Measurements from ENCODE around the gene SPAG7.
A peak's percentile ranks its signal among the peaks of the same experiment; 100 is the strongest.

SPAG7 gene

GRCh38 chr17:4936436-4936835 is 31.2 kb downstream of the SPAG7 start:
- no peak overlapping the region for H2AK5ac ChIP-seq (ENCODE audit: low read length)
- H2BK5ac ChIP-seq (ENCODE audit: low read depth, low read length, poor library complexity), result no peak overlapping the region
- WGBS (ENCODE audit: extremely low coverage, insufficient coverage, insufficient read length), result no CpG with 5 or more reads among the region's 3 CpGs
- no peak overlapping the region for H3K4me3 ChIP-seq (ENCODE audit: low read depth, low read length)
- H3K4me2 ChIP-seq (ENCODE audit: low read length), result no peak overlapping the region
- peaks cover 24 to 26% of the 10 kb centered on the region in 2 experiments for H3K36me3 ChIP-seq (ENCODE audit: control insufficient read depth in 1 of 2, insufficient read depth in 2 of 2, low read length in 2 of 2)
- no peak overlapping the region for H4K12ac ChIP-seq (ENCODE audit: low read depth, low read length)
- peaks cover 18% of the 10 kb centered on the region for H3K79me2 ChIP-seq (ENCODE audit: control insufficient read depth, insufficient read depth, low read length, poor library complexity)
- H3K9ac ChIP-seq (ENCODE audit: low read length), result no peak overlapping the region
- H2AFZ ChIP-seq (ENCODE audit: insufficient read depth, low read length, poor library complexity), result no peak overlapping the region
- no peaks in the 10 kb centered on the region for H3K9me3 ChIP-seq (ENCODE audit: insufficient read depth, low read depth, low read length)
- peaks cover 15% of the 10 kb centered on the region for H3K79me1 ChIP-seq (ENCODE audit: low read length)
- no peak overlapping the region for H2BK120ac ChIP-seq (ENCODE audit: insufficient read depth, low read length, poor library complexity)
- no peaks in the 10 kb centered on the region for H3K27me3 ChIP-seq (ENCODE audit: insufficient read depth, low read length)
- no peak overlapping the region for H3K23ac ChIP-seq (ENCODE audit: low read length)
- H4K91ac ChIP-seq (ENCODE audit: low read depth, low read length), result no peak overlapping the region
- H4K8ac ChIP-seq (ENCODE audit: low read depth, low read length), result no peak overlapping the region
- no peak overlapping the region for H3K27ac ChIP-seq (ENCODE audit: low read depth, low read length)
- no peak overlapping the region for H2BK12ac ChIP-seq (ENCODE audit: low read length)
- no peak overlapping the region for H3K4ac ChIP-seq (ENCODE audit: low read depth, low read length)
- H3K18ac ChIP-seq (ENCODE audit: low read length), result no peak overlapping the region
- no peak overlapping the region for H3K14ac ChIP-seq (ENCODE audit: low read length)
- DNase-seq, result no peak
- H3K4me1 ChIP-seq (ENCODE audit: control insufficient read depth in 1 of 2, insufficient read depth in 2 of 2, low read length in 2 of 2), result peaks cover 8 to 10% of the 10 kb centered on the region in 2 experiments

DNA sequence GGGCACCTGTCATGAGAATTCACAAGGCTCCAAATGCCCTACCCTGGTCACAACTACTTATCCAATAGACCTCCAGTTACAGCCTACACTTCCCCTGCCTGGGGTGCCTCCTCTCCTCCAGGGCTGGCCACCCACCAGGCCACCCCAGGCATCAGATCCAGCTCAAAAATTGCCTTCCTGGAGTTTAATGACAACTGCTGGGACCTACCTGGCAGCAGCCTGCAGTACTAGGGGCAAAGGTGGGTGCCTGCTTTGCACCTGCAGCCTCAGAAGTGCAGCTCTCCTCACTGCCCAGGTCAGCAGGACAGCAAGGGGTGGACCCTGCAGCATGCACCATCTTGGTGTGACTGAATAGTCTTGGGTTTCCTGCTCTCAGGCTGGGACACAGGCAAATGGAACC is 32.0 kb downstream of the SPAG7 start:
- H2AK5ac ChIP-seq (ENCODE audit: low read length), result no peak overlapping the region
- no peak overlapping the region for H4K8ac ChIP-seq (ENCODE audit: low read depth, low read length)
- H2BK5ac ChIP-seq (ENCODE audit: low read depth, low read length, poor library complexity), result no peak overlapping the region
- H3K36me3 ChIP-seq (ENCODE audit: control insufficient read depth in 1 of 2, insufficient read depth in 2 of 2, low read length in 2 of 2), result peaks cover 24 to 29% of the 10 kb centered on the region in 2 experiments
- H3K23ac ChIP-seq (ENCODE audit: low read length), result no peak overlapping the region
- no peak for DNase-seq
- H3K79me2 ChIP-seq (ENCODE audit: control insufficient read depth, insufficient read depth, low read length, poor library complexity), result peaks cover 14% of the 10 kb centered on the region
- no peak overlapping the region for H3K18ac ChIP-seq (ENCODE audit: low read length)
- H3K27ac ChIP-seq (ENCODE audit: low read depth, low read length), result no peak overlapping the region
- no peak overlapping the region for H2BK12ac ChIP-seq (ENCODE audit: low read length)
- no peak overlapping the region for H4K12ac ChIP-seq (ENCODE audit: low read depth, low read length)
- no peak overlapping the region for H3K4ac ChIP-seq (ENCODE audit: low read depth, low read length)
- no peaks in the 10 kb centered on the region for H3K9me3 ChIP-seq (ENCODE audit: insufficient read depth, low read depth, low read length)
- H2BK120ac ChIP-seq (ENCODE audit: insufficient read depth, low read length, poor library complexity), result no peak overlapping the region
- no peak overlapping the region for H3K9ac ChIP-seq (ENCODE audit: low read length)
- peaks cover 12% of the 10 kb centered on the region for H3K79me1 ChIP-seq (ENCODE audit: low read length)
- H2AFZ ChIP-seq (ENCODE audit: insufficient read depth, low read length, poor library complexity), result no peak overlapping the region
- H3K4me3 ChIP-seq (ENCODE audit: low read depth, low read length), result no peak overlapping the region
- H3K4me1 ChIP-seq (ENCODE audit: control insufficient read depth in 1 of 2, insufficient read depth in 2 of 2, low read length in 2 of 2), result peaks cover 8% of the 10 kb centered on the region in 2 experiments
- no peaks in the 10 kb centered on the region for H3K27me3 ChIP-seq (ENCODE audit: insufficient read depth, low read length)
- no peak overlapping the region for H4K91ac ChIP-seq (ENCODE audit: low read depth, low read length)
- no peak overlapping the region for H3K4me2 ChIP-seq (ENCODE audit: low read length)
- no peak overlapping the region for H3K14ac ChIP-seq (ENCODE audit: low read length)

DNA sequence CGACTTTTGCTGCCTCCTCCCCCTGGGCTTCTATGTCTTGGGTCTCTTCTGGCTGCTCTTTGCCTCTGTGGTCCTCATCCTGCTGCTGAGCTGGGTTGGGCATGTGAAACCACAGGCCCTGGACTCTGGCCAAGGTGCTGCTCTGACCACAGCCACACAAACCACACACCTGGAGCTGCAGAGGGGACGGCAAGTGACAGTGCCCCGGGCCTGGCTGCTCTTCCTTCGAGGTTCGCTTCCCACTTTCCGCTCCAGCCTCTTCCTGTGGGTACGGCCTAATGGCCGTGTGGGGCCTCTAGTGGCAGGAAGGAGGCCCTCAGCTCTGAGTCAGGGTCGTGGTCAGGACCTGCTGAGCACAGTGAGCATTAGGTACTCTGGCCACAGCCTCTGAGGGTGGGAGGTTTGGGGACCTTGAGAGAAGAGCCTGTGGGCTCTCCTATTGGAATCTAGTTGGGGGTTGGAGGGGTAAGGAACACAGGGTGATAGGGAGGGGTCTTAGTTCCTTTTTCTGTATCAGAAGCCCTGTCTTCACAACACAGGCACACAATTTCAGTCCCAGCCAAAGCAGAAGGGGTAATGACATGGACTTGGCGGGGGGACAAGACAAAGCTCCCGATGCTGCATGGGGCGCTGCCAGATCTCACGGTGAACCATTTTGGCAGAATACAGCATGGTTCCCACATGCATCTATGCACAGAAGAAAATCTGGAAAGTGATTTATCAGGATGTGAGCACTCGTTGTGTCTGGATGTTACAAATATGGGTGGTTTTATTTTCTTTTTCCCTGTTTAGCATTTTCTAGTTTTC is 33.2 kb downstream of the SPAG7 start:
- no peak overlapping the region for H3K14ac ChIP-seq (ENCODE audit: low read length)
- peak overlapping the region; percentile 20 for H2BK12ac ChIP-seq (ENCODE audit: low read length)
- H3K36me3 ChIP-seq (ENCODE audit: control insufficient read depth in 1 of 2, insufficient read depth in 2 of 2, low read length in 2 of 2), result peaks cover 24 to 29% of the 10 kb centered on the region in 2 experiments
- H3K23ac ChIP-seq (ENCODE audit: low read length), result no peak overlapping the region
- no peak overlapping the region for H3K9ac ChIP-seq (ENCODE audit: low read length)
- peak overlapping the region; percentile 67 for H4K8ac ChIP-seq (ENCODE audit: low read depth, low read length)
- peaks cover 8% of the 10 kb centered on the region for H3K79me2 ChIP-seq (ENCODE audit: control insufficient read depth, insufficient read depth, low read length, poor library complexity)
- no peaks in the 10 kb centered on the region for H3K27me3 ChIP-seq (ENCODE audit: insufficient read depth, low read length)
- no peak overlapping the region for H2BK5ac ChIP-seq (ENCODE audit: low read depth, low read length, poor library complexity)
- H3K4me3 ChIP-seq (ENCODE audit: low read depth, low read length), result no peak overlapping the region
- H3K79me1 ChIP-seq (ENCODE audit: low read length), result peaks cover 3% of the 10 kb centered on the region
- H3K4me1 ChIP-seq (ENCODE audit: control insufficient read depth in 1 of 2, insufficient read depth in 2 of 2, low read length in 2 of 2), result peaks cover 8% of the 10 kb centered on the region in 2 experiments
- no peak overlapping the region for H3K4me2 ChIP-seq (ENCODE audit: low read length)
- DNase-seq, result peak in 1 of 2 donors; percentile 50
- no peak overlapping the region for H3K4ac ChIP-seq (ENCODE audit: low read depth, low read length)
- H3K18ac ChIP-seq (ENCODE audit: low read length), result peak overlapping the region; percentile 47
- WGBS (ENCODE audit: extremely low coverage, insufficient coverage, insufficient read length), result no CpG with 5 or more reads among the region's 14 CpGs
- H2AK5ac ChIP-seq (ENCODE audit: low read length), result peak overlapping the region; percentile 15
- peak overlapping the region; percentile 32 for H4K12ac ChIP-seq (ENCODE audit: low read depth, low read length)
- H3K9me3 ChIP-seq (ENCODE audit: insufficient read depth, low read depth, low read length), result no peaks in the 10 kb centered on the region
- H2BK120ac ChIP-seq (ENCODE audit: insufficient read depth, low read length, poor library complexity), result no peak overlapping the region
- no peak overlapping the region for H3K27ac ChIP-seq (ENCODE audit: low read depth, low read length)
- H4K91ac ChIP-seq (ENCODE audit: low read depth, low read length), result peak overlapping the region; percentile 8
- no peak overlapping the region for H2AFZ ChIP-seq (ENCODE audit: insufficient read depth, low read length, poor library complexity)

DNA sequence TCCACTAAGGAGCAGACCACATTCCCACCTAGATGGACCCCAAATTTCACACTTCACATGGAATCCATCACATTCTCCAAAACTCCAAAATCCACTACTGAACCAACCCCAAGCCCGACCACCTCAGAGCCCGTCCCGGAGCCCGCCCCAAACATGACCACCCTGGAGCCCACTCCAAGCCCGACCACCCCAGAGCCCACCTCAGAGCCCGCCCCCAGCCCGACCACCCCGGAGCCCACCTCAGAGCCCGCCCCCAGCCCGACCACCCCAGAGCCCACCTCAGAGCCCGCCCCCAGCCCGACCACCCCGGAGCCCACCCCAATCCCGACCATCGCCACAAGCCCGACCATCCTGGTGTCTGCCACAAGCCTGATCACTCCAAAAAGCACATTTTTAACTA is 34.0 kb downstream of the SPAG7 start:
- WGBS (ENCODE audit: extremely low coverage, insufficient coverage, insufficient read length), result 100% methylated on average over 1 of the region's 16 CpGs
- no peak overlapping the region for H4K91ac ChIP-seq (ENCODE audit: low read depth, low read length)
- no peak overlapping the region for H3K23ac ChIP-seq (ENCODE audit: low read length)

More for the DNA sequence above, 34.0 kb downstream of the SPAG7 start:
- H3K36me3 ChIP-seq (ENCODE audit: control insufficient read depth in 1 of 2, insufficient read depth in 2 of 2, low read length in 2 of 2), result peaks cover 23 to 27% of the 10 kb centered on the region in 2 experiments
- H3K14ac ChIP-seq (ENCODE audit: low read length), result no peak overlapping the region
- peaks cover 2% of the 10 kb centered on the region for H3K9me3 ChIP-seq (ENCODE audit: insufficient read depth, low read depth, low read length)
- H3K79me1 ChIP-seq (ENCODE audit: low read length), result peaks cover 2% of the 10 kb centered on the region
- no peak overlapping the region for H2BK5ac ChIP-seq (ENCODE audit: low read depth, low read length, poor library complexity)
- H4K12ac ChIP-seq (ENCODE audit: low read depth, low read length), result no peak overlapping the region
- no peak overlapping the region for H4K8ac ChIP-seq (ENCODE audit: low read depth, low read length)
- no peak overlapping the region for H2BK12ac ChIP-seq (ENCODE audit: low read length)
- H2AFZ ChIP-seq (ENCODE audit: insufficient read depth, low read length, poor library complexity), result no peak overlapping the region
- H2AK5ac ChIP-seq (ENCODE audit: low read length), result no peak overlapping the region
- H3K27ac ChIP-seq (ENCODE audit: low read depth, low read length), result no peak overlapping the region
- no peak for DNase-seq
- H3K18ac ChIP-seq (ENCODE audit: low read length), result no peak overlapping the region
- no peak overlapping the region for H2BK120ac ChIP-seq (ENCODE audit: insufficient read depth, low read length, poor library complexity)
- no peaks in the 10 kb centered on the region for H3K27me3 ChIP-seq (ENCODE audit: insufficient read depth, low read length)
- no peak overlapping the region for H3K9ac ChIP-seq (ENCODE audit: low read length)
- H3K4me3 ChIP-seq (ENCODE audit: low read depth, low read length), result no peak overlapping the region
- no peak overlapping the region for H3K4me2 ChIP-seq (ENCODE audit: low read length)
- H3K4me1 ChIP-seq (ENCODE audit: control insufficient read depth in 1 of 2, insufficient read depth in 2 of 2, low read length in 2 of 2), result peaks cover under 1 to 2% of the 10 kb centered on the region in 2 experiments
- H3K79me2 ChIP-seq (ENCODE audit: control insufficient read depth, insufficient read depth, low read length, poor library complexity), result peaks cover 1% of the 10 kb centered on the region
- H3K4ac ChIP-seq (ENCODE audit: low read depth, low read length), result no peak overlapping the region
